IPS DF 6.9 (cell line): Measurements from ENCODE around the gene AFAP1.

ENCODE experiments used
- DNase-seq: peaks from one replicate; pipeline ENCODE4 v3.0.0-alpha.2; 2013; ENCODE audit warnings: low read depth, low spot score
- H3K27ac ChIP-seq: one replicate; pipeline ENCODE4 v1.5.1; 2013; ENCODE audit warnings: low read length, control low read depth
- H3K27me3 ChIP-seq: 2 replicates; pipeline ENCODE4 v1.6.1; 2013; ENCODE audit warnings: mild to moderate bottlenecking, low read length; ENCODE audit not compliant: control insufficient read depth, insufficient read depth
- H3K36me3 ChIP-seq: 2 replicates; pipeline ENCODE4 v1.6.1; 2013; ENCODE audit warnings: low read length; ENCODE audit not compliant: control insufficient read depth, insufficient read depth
- H3K4me1 ChIP-seq: 2 replicates; pipeline ENCODE4 v1.6.1; 2013; ENCODE audit warnings: low read length; ENCODE audit not compliant: control insufficient read depth, insufficient read depth
- H3K4me3 ChIP-seq: 2 replicates; pipeline ENCODE4 v1.5.1; 2013; ENCODE audit warnings: mild to moderate bottlenecking, low read length
- H3K9me3 ChIP-seq: 2 replicates; pipeline ENCODE4 v1.6.1; 2013; ENCODE audit warnings: low read length, inconsistent platforms; ENCODE audit not compliant: control insufficient read depth, insufficient read depth
- WGBS: extraction: QIAGEN DNeasy Blood & Tissue Kit; methylation state at CpG from one replicate; pipeline ENCODE4 v1.1.7; 2013; ENCODE audit warnings: mixed read lengths, missing lambda C conversion rate; ENCODE audit not compliant: insufficient read length, insufficient coverage; 5-methylcytosine and 5-hydroxymethylcytosine counted together

The AFAP1 gene

DNA sequence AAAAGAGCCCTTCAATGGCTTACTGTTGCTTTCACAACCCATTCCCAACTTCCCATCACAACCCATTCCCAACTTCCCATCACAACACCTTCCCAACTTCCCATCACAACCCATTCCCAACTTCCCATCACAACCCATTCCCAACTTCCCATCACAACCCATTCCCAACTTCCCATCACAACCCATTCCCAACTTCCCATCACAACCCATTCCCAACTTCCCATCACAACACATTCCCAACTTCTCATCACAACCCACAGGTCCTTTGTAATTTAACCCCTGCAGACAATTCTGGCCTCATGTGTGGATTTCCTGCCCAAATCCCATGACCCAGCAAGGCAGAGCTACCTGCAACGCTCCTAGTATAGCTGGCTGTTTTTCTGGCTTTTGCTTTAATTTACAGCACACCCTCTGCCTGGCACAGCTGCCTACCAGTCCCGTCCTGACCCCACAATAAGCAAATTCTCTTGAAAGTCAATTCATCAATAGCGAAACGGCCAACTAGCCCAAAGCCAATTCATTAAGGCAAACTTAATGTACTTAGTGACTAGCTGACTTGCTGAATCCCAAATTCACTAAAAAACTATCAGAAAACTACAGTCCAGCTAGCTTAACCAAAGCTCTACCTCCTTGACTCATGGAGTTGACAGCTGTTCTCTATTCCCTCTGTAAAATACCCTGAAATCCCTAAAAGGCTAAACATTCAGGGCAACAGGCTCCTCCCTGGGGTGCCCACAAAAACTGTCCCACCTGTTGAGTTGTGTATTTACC is 75.6 kb downstream of the AFAP1 start:
- H3K27ac ChIP-seq: no peak overlapping the region
- H3K9me3 ChIP-seq: no peaks in the 10 kb centered on the region
- no peak overlapping the region for H3K4me3 ChIP-seq
- H3K4me1 ChIP-seq: peaks cover 5% of the 10 kb centered on the region; the same call in 1 of the 2 replicates
- WGBS: no CpG with 5 or more reads among the region's 4 CpGs
- H3K27me3 ChIP-seq: no peaks in the 10 kb centered on the region
- no peaks in the 10 kb centered on the region for H3K36me3 ChIP-seq
- no peak for DNase-seq

DNA sequence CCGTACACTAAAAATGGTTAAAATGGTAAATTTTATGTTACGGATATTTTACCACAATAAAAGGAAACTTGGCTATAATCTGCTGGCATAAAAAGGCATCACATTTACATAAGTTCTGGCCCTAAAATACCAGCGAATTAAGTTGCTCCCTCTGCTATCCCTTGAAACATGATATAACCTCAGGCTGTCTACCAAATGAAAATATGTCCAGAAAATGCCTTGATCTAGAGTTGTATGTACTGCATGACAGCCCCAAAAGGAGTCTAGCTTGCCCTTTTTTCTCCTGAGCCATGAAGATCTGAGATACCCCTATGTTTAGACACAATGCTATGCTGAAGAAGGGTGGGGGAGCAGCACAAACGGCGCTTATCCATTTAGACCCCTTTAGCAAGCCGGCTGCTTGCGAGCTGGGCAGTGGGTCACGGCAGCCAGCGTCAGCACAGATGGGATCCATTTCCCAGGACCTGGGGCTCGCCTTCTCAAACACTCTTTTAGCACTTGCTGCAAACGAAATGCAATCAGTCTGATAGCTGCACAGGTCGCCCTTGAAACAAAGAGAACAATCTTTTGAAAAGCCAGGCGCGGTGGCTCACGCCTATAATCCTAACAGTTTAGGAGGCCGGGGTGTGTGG is 77.0 kb downstream of the AFAP1 start:
- WGBS: no CpG with 5 or more reads among the region's 16 CpGs
- H3K27ac ChIP-seq: no peak overlapping the region
- H3K36me3 ChIP-seq: no peaks in the 10 kb centered on the region
- H3K27me3 ChIP-seq: no peaks in the 10 kb centered on the region
- no peak for DNase-seq
- no peak overlapping the region for H3K4me3 ChIP-seq
- H3K9me3 ChIP-seq: no peaks in the 10 kb centered on the region
- peaks cover 4% of the 10 kb centered on the region; the same call in 1 of the 2 replicates for H3K4me1 ChIP-seq

DNA sequence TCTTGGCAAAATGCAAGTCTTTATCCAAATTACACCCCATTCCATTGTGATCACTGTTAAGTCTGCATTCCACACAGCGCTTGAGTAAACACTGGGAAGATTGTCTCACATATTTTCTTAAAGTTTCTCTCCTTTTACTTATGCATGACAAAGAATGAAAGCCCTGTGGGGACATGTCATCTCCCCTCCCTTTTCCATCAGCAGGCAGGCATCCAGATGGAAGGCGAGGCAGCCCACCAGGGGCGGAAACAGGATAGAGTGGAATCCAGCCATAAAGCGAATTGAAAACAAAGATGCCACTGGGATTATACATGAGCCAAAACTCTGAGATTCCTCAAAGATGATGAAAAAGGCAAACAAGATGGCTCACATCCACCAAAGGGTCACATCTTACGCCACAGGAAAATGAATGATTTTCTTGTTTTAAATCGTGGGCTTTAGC is 78.2 kb downstream of the AFAP1 start:
- peaks cover 3% of the 10 kb centered on the region; the same call in 1 of the 2 replicates for H3K4me1 ChIP-seq
- DNase-seq: no peak
- no peaks in the 10 kb centered on the region for H3K27me3 ChIP-seq
- no peak overlapping the region for H3K4me3 ChIP-seq
- no peaks in the 10 kb centered on the region for H3K9me3 ChIP-seq
- no CpG with 5 or more reads among the region's 6 CpGs for WGBS
- no peak overlapping the region for H3K27ac ChIP-seq
- H3K36me3 ChIP-seq: no peaks in the 10 kb centered on the region

DNA sequence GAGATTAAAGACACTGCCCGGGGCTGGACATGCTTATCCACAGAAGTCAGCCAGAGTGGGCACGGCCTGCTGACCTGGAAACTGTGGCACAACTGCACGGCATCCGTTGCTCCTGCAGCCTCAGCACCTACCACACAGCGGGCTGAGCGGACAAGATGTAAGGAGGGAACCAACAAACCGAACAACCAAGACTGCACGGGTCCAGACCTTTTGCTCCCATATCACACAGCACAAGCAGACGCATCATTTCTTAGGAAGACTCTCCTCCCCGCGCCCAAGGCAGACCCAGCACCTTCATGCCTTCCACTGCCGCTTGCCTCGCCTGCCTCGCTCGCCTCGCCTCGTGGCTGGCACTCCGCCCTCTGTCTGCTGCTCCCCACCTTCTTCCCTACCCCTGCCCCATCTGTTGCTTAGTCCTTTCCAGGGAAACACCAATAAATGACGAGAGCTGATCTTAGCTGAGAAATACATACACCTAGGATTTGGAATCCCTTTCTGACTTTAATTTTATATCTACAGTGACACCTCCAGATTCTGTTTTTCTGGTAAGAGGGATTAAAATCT is 79.0 kb downstream of the AFAP1 start:
- no peak overlapping the region for H3K27ac ChIP-seq
- H3K4me3 ChIP-seq: no peak overlapping the region
- WGBS: no CpG with 5 or more reads among the region's 19 CpGs
- peaks cover 5% of the 10 kb centered on the region for H3K4me1 ChIP-seq
- no peaks in the 10 kb centered on the region for H3K36me3 ChIP-seq
- H3K27me3 ChIP-seq: no peaks in the 10 kb centered on the region
- H3K9me3 ChIP-seq: no peaks in the 10 kb centered on the region
- no peak for DNase-seq

DNA sequence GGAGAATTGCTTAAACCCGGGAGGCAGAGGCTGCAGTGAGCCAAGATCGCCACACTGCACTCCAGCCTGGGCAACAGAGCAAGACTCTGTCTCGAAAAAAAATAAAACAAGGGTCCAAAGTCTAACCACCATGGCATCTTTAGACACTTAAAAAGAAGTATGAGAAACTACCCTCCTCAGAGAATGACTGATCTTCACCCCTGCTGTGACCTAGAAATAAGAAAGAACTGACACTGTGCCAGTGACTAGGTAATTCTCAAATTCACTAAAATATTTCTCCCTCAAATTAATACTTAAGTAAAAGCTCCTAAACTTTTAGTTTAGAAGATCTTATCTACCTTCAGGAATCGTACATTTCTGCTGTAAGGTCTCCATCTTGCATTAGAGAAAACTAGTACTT is 80.3 kb downstream of the AFAP1 start:
- Histone ChIP-seq H3K4me1 (peaks cover 6% of the 10 kb centered on the region), H3K27ac (no peak overlapping the region)
- WGBS: no CpG with 5 or more reads among the region's 4 CpGs

DNA sequence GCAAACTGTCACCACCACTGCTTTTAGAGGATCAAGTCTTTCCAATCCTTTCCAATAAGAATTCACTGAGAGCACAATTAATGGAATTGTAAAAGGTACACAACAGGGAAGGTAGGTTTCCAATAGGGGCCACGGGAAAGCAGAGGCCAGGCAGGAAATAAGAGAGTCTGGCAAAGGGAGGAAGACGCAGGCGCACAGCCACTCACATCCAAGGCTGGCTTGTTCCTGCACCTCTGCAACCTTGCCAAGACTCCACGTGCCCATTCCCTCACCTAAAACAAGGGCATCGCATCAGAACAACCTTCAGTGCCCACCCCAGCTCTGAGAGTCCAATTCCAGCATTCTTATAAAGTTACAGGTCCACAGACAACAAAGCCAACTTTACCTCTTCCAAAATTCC is 81.2 kb downstream of the AFAP1 start:
- H3K4me3 ChIP-seq: no peak overlapping the region
- H3K27me3 ChIP-seq: no peaks in the 10 kb centered on the region
- H3K4me1 ChIP-seq: peaks cover 6% of the 10 kb centered on the region
- H3K36me3 ChIP-seq: no peaks in the 10 kb centered on the region; the same call in 1 of the 2 replicates
- no peak overlapping the region for H3K27ac ChIP-seq
- DNase-seq: no peak
- H3K9me3 ChIP-seq: no peaks in the 10 kb centered on the region
- WGBS: no CpG with 5 or more reads among the region's 5 CpGs

More for the DNA sequence above, 80.3 kb downstream of the AFAP1 start:
- Histone ChIP-seq H3K36me3 (no peaks in the 10 kb centered on the region), H3K9me3 (no peaks in the 10 kb centered on the region), H3K27me3 (no peaks in the 10 kb centered on the region), H3K4me3 (no peak overlapping the region)
- DNase-seq: no peak

DNA sequence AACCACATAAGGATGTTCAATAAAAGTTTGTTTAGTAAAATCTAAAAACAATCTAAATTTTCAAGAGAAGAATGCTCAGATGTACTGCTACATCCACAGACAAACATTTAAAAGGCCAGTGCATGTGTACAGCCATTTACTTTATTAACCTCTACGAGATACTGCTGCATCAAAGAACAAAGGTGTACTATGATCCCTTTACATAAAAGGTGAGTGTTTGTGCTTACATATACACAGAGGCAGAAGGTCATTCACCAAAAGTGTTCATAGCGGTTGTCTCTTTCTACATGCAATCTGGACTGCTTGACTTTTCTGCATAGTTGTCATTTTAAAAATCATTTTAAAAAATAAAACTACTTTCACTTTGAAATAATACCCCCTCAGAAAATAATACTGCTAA is 81.7 kb downstream of the AFAP1 start:
- Histone ChIP-seq H3K9me3 (no peaks in the 10 kb centered on the region), H3K4me1 (peaks cover 6% of the 10 kb centered on the region), H3K27me3 (no peaks in the 10 kb centered on the region), H3K27ac (no peak overlapping the region), H3K4me3 (no peak overlapping the region), H3K36me3 (no peaks in the 10 kb centered on the region; the same call in 1 of the 2 replicates)
- WGBS: no CpG with 5 or more reads among the region's 2 CpGs
- DNase-seq: no peak

DNA sequence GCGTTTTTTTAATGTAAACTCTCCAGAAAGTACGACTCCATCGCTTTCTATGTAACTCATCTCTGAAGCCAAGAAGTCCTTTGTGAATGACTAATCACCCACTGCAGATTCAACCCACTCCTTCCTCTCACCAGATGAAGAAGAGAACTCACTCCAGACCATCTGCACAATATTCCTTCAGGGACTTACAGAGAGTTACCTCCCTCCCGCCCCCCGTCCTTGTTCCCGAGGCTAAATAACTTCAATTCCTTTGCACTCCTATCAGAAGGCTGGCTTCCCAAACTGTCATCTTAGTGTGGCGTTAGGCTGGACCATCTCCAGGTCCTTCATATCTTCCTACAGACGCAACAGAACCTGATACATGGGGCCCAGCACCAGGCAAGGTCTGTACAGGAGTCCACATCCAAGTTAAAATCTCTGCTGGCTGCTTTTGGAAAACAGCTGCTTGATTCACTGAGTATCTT is 82.4 kb downstream of the AFAP1 start:
- WGBS: no CpG with 5 or more reads among the region's 8 CpGs
- no peaks in the 10 kb centered on the region; the same call in 1 of the 2 replicates for H3K36me3 ChIP-seq
- H3K4me1 ChIP-seq: peaks cover 6% of the 10 kb centered on the region
- H3K9me3 ChIP-seq: no peaks in the 10 kb centered on the region
- no peak for DNase-seq
- no peak overlapping the region for H3K27ac ChIP-seq
- H3K4me3 ChIP-seq: no peak overlapping the region
- H3K27me3 ChIP-seq: no peaks in the 10 kb centered on the region

DNA sequence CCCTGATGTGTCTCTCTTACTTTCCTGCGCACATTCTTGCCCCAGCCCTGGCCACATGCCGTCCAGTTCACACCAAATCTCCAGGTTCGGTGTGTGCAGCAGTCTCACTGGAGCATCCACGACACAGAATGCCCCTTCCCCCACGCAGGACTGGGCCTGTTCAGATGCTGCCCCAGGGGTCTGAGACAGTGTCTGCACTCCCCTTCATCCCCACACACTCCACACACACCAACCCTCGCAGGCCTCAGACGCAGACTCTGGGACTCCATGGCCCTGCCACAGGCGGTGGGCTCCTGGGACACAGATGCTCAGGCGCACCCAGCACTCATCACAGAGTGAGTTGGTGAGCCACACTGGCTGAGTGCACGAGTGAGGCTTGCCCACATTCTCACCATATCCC is 83.9 kb downstream of the AFAP1 start:
- Histone ChIP-seq H3K36me3 (no peaks in the 10 kb centered on the region; the same call in 1 of the 2 replicates), H3K27ac (no peak overlapping the region), H3K27me3 (no peaks in the 10 kb centered on the region), H3K4me3 (no peak overlapping the region), H3K4me1 (peaks cover 6% of the 10 kb centered on the region), H3K9me3 (no peaks in the 10 kb centered on the region)
- no peak for DNase-seq
- WGBS: no CpG with 5 or more reads among the region's 10 CpGs

DNA sequence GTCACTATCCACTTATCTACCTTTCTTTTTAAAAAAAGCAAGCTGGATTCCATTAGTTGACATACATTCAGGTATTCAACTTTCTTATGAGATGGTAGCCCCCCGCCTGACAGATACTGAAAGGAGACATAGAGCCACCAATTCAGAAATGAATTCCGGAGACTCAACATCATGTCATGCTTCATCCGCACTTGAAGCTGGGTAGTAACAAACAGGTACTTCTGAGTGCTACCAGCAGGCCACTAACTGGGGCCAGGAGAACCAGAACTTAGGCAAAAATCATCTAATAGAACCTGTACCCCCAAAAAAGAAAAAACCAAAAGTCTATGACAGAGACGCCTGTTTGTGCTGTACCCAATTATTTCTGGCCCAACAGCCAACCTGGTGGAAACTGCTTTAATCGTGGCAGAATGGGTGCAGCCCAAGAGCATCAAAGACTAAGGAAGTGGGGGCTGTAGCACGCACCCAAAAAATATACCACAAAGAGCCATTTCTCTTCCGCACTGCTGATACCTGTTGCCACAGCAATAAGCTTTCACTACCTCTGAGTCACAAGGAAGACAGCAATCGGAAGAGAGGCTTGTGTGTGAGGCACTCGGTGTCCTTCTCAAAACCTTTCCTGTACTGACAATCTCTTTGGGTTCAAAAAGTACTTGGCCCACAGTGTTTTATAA is 84.8 kb downstream of the AFAP1 start:
- no peak for DNase-seq
- Histone ChIP-seq H3K27ac (no peak overlapping the region), H3K36me3 (no peaks in the 10 kb centered on the region; the same call in 1 of the 2 replicates)

More for the DNA sequence above, 84.8 kb downstream of the AFAP1 start:
- Histone ChIP-seq H3K9me3 (no peaks in the 10 kb centered on the region), H3K4me3 (no peak overlapping the region), H3K4me1 (peaks cover 3% of the 10 kb centered on the region; the same call in 1 of the 2 replicates), H3K27me3 (no peaks in the 10 kb centered on the region)
- no CpG with 5 or more reads among the region's 9 CpGs for WGBS
